Karpas-422 (cell line): ENCODE data around the gene TUT4. TPM values are rescaled to one million over a fixed set of nuclear protein-coding genes. Genes with fewer than 3 reads are reported as not detected.

Experiments used
- DNase-seq: peaks from one replicate; pipeline ENCODE4 v3.0.0-alpha.2; 2015
- H2AFZ ChIP-seq: fragments of 200-600 bp; sonication (generic); 2 replicates; pipeline ENCODE4 v1.6.1; 2014; ENCODE audit warnings: antibody characterized with exemption, low read length, mixed read lengths
- H3K27ac ChIP-seq: fragments of 200-600 bp; sonication (generic); 2 replicates; pipeline ENCODE4 v1.5.1; 2014; ENCODE audit warnings: mild to moderate bottlenecking, low read length, moderate library complexity
- H3K27me3 ChIP-seq: fragments of 200-600 bp; sonication (generic); 2 replicates; pipeline ENCODE4 v1.6.1; 2014; ENCODE audit warnings: low read length, mixed read lengths
- H3K36me3 ChIP-seq: fragments of 200-600 bp; sonication (generic); 2 replicates; pipeline ENCODE4 v1.6.1; 2014; ENCODE audit warnings: low read length, mixed read lengths; ENCODE audit not compliant: insufficient read depth
- H3K4me1 ChIP-seq: fragments of 200-600 bp; sonication (generic); 2 replicates; pipeline ENCODE4 v1.6.1; 2014; ENCODE audit warnings: mild to moderate bottlenecking, low read length, mixed read lengths
- H3K4me2 ChIP-seq: fragments of 200-600 bp; sonication (generic); 2 replicates; pipeline ENCODE4 v1.6.1; 2014; ENCODE audit warnings: low read length, low read depth, mild to moderate bottlenecking; ENCODE audit not compliant: poor library complexity, severe bottlenecking
- H3K4me3 ChIP-seq: fragments of 200-600 bp; sonication (generic); 2 replicates; pipeline ENCODE4 v1.5.1; 2014; ENCODE audit warnings: mild to moderate bottlenecking, antibody characterized with exemption, low read length, mixed read lengths
- H3K79me2 ChIP-seq: fragments of 200-600 bp; sonication (generic); 2 replicates; pipeline ENCODE4 v1.6.1; 2014; ENCODE audit warnings: mild to moderate bottlenecking, low read length, mixed read lengths
- H3K9ac ChIP-seq: fragments of 200-600 bp; sonication (generic); 2 replicates; pipeline ENCODE4 v1.6.0; 2014; ENCODE audit warnings: low read length
- H3K9me2 ChIP-seq: fragments of 200-600 bp; sonication (generic), shearing (Covaris generic); replicated peaks from 2 replicates; pipeline ENCODE4 v1.6.0; 2014; ENCODE audit warnings: mild to moderate bottlenecking, low read length, moderate library complexity; ENCODE audit not compliant: insufficient read depth
- H3K9me3 ChIP-seq: fragments of 300-700, 200-600 bp; sonication (generic); 2 replicates; pipeline ENCODE4 v1.6.1; 2014; ENCODE audit warnings: low read length, mixed read lengths
- H4K20me1 ChIP-seq: fragments of 200-600 bp; sonication (generic); 2 replicates; pipeline ENCODE4 v1.6.1; 2014; ENCODE audit warnings: mild to moderate bottlenecking, antibody characterized with exemption, low read length, low read depth; ENCODE audit not compliant: insufficient read depth
- total RNA-seq: library from RNA; depleted of rRNA; stranded (reverse); fragments of >200 nt; shearing (Covaris generic); gene quantifications from 2 replicates; pipeline ENCODE4 v1.2.3, GENCODE V29; 2014; ENCODE audit warnings: low replicate concordance; rRNA removed

TUT4 gene
- total RNA-seq, 1 experiment from 2014 or later = 97.8 TPM

DNA sequence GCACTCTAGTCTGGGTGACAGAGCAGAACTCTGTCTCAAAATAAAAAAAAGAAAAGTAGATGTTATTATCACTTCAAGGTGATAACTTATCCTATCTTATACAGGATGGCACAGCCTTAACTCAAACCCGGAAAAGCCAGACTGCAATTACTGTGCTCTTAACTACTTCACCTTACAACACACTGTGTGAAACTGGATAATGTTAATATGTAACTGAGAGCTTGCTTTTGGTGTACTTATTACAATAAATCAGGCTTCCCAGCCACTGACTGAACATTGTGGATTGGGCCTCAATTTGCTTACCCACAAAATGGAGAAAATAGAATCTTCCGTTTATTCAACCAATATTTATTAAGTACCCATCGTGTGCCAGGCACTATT lies 150.0 kb downstream of the TUT4 start:
- Histone ChIP-seq H3K27ac (peak overlapping the region; percentile 64), H3K79me2 (peaks cover 80% of the 10 kb centered on the region), H4K20me1 (no peaks in the 10 kb centered on the region), H3K9ac (peak overlapping the region; percentile 88), H3K27me3 (no peaks in the 10 kb centered on the region), H3K36me3 (peaks cover 34% of the 10 kb centered on the region), H3K4me1 (peaks cover 27% of the 10 kb centered on the region), H2AFZ (no peak overlapping the region), H3K4me2 (peak overlapping the region; percentile 75), H3K4me3 (peak overlapping the region; percentile 83), H3K9me3 (no peaks in the 10 kb centered on the region), H3K9me2 (no peaks in the 10 kb centered on the region)
- no peak for DNase-seq

DNA sequence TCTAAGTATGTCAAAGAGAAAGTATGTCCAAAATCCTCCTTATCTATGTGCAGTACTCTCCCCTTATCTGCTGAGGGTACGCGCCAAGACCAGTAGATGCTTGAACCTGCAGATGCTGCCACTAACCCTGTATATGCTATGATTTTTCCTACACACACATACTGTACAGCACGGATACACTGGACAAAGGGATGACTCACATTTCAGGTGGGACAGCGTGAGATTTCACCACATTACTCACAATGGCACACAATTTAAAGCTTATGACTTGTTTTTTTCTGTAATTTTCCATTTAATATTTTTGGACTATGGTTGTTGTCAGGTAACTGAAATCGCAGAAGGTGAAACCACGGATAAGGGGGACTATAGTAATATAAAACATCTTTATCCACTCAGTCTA lies 152.8 kb downstream of the TUT4 start:
- Histone ChIP-seq H3K79me2 (peaks cover 74% of the 10 kb centered on the region), H3K9me2 (no peaks in the 10 kb centered on the region), H2AFZ (no peak overlapping the region), H3K36me3 (peaks cover 46% of the 10 kb centered on the region), H3K27me3 (no peaks in the 10 kb centered on the region), H3K4me3 (no peak overlapping the region), H3K9ac (no peak overlapping the region), H3K27ac (no peak overlapping the region), H4K20me1 (no peaks in the 10 kb centered on the region), H3K9me3 (no peaks in the 10 kb centered on the region), H3K4me1 (peaks cover 14% of the 10 kb centered on the region), H3K4me2 (no peak overlapping the region)
- no peak for DNase-seq

DNA sequence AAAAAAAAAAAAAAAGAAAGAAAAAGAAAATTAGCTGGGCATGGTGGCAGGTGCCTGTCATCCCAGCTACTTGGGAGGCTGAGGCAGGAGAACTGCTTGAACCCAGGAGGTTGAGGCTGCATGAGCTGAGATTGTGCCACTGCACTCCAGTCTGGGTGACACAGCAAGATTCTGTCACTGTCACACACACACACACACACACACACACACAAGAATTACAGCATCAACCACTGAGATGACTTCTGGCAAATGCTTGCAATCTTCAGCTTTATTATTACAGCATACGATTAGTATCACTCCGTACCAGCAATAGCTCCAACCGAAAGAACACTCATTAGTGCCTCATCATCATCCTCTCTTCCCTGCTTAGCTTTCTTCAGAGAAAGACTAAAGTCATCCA lies 153.3 kb downstream of the TUT4 start:
- peaks cover 73% of the 10 kb centered on the region for H3K79me2 ChIP-seq
- H3K36me3 ChIP-seq = peaks cover 51% of the 10 kb centered on the region
- H3K9ac ChIP-seq = no peak overlapping the region
- no peak overlapping the region for H2AFZ ChIP-seq
- no peak overlapping the region for H3K27ac ChIP-seq
- no peaks in the 10 kb centered on the region for H3K9me2 ChIP-seq
- DNase-seq = no peak
- H3K4me3 ChIP-seq = no peak overlapping the region
- H3K4me2 ChIP-seq = no peak overlapping the region
- no peaks in the 10 kb centered on the region for H4K20me1 ChIP-seq
- H3K27me3 ChIP-seq = no peaks in the 10 kb centered on the region
- peaks cover 14% of the 10 kb centered on the region for H3K4me1 ChIP-seq
- H3K9me3 ChIP-seq = no peaks in the 10 kb centered on the region

DNA sequence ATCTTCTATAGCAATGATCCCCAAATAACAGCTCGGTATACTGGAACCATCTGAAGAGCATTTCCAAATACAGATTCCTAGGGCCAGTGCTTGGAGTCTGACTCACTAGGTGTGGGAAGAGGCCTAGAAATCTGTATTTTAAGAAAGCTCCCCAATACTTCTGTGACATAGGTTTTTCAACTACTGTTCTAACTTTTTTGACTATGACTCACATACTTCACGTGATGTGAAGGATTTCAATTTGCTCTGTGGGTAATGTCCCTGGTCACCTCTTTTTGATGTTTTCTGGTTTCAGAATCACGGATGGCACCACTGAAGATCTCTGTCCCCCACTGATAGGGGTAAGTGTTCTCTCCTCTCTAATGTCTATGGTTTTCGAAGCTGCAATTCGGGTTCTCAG lies 159.7 kb downstream of the TUT4 start:
- no peaks in the 10 kb centered on the region for H3K9me3 ChIP-seq
- no peak overlapping the region for H3K4me2 ChIP-seq
- H3K4me1 ChIP-seq = no peaks in the 10 kb centered on the region
- no peak overlapping the region for H3K27ac ChIP-seq
- H3K27me3 ChIP-seq = no peaks in the 10 kb centered on the region
- H3K9me2 ChIP-seq = no peaks in the 10 kb centered on the region
- no peaks in the 10 kb centered on the region for H4K20me1 ChIP-seq
- H3K79me2 ChIP-seq = peaks cover 41% of the 10 kb centered on the region
- no peak overlapping the region for H3K4me3 ChIP-seq
- H3K36me3 ChIP-seq = peaks cover 57% of the 10 kb centered on the region
- H2AFZ ChIP-seq = no peak overlapping the region
- no peak for DNase-seq
- H3K9ac ChIP-seq = no peak overlapping the region

DNA sequence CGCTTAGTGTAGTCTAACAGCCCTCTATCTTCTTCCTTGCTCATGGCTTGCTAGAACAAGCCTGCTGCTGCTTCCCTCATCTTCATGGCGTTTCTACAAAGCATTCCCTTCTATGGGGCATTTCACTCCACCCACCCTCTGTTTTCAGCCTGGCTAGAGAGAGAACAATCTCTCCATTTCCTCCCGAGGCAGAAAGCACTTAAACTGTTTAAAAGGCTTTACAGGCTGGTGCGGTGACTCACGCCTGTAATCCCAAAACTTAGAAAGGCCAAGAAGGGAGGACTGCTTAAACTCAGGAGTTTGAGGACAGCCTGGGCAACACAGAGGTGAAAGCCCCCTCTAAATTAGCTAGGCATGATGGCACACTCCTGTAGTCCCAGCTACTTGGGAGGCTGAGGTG lies 166.4 kb downstream of the TUT4 start:
- peaks cover 58% of the 10 kb centered on the region; the same call in 1 of the 2 replicates for H3K36me3 ChIP-seq
- H3K9ac ChIP-seq = no peak overlapping the region
- H3K27me3 ChIP-seq = no peaks in the 10 kb centered on the region
- no peak overlapping the region for H2AFZ ChIP-seq
- no peak for DNase-seq
- H3K4me2 ChIP-seq = no peak overlapping the region
- no peaks in the 10 kb centered on the region for H3K4me1 ChIP-seq
- H3K79me2 ChIP-seq = peaks cover 10% of the 10 kb centered on the region
- H3K4me3 ChIP-seq = no peak overlapping the region
- H3K9me2 ChIP-seq = no peaks in the 10 kb centered on the region
- H3K27ac ChIP-seq = no peak overlapping the region
- H3K9me3 ChIP-seq = no peaks in the 10 kb centered on the region
- H4K20me1 ChIP-seq = no peaks in the 10 kb centered on the region

DNA sequence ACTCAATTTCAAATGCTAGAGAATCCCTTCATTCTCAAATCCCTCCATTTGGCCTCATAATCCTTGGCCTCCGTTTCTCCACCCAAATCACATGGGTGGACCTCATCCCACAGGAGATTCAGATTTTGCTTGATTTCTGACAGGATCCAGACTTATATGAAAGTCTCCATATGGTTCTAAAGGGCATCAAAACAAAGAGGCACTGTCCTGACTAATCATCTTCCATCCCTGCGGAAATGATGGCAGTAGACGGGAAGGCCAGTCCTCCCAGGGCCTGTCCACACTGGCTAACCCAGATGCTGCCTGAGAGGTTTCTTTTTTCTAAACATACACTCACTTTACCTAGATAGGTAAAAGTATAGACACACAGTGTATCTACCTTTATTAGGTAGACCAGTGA lies 167.5 kb downstream of the TUT4 start:
- no peak for DNase-seq
- Histone ChIP-seq H3K9me2 (no peaks in the 10 kb centered on the region), H3K4me2 (no peak overlapping the region), H3K4me1 (no peaks in the 10 kb centered on the region), H3K27ac (no peak overlapping the region), H3K79me2 (peaks cover 7% of the 10 kb centered on the region), H3K9me3 (no peaks in the 10 kb centered on the region), H3K36me3 (peaks cover 68% of the 10 kb centered on the region; the same call in 1 of the 2 replicates), H3K4me3 (no peak overlapping the region), H4K20me1 (no peaks in the 10 kb centered on the region), H3K27me3 (no peaks in the 10 kb centered on the region), H2AFZ (no peak overlapping the region), H3K9ac (no peak overlapping the region)

Other genes with a start within 250 kb of the TUT4 start
- 17.4 and 20.1 TPM in 2 replicates for gene CC2D1B, start 186.9 kb downstream of the TUT4 start, total RNA-seq
- 9.9 and 14.6 TPM in 2 replicates for gene ORC1, start 148.7 kb downstream of the TUT4 start, total RNA-seq
- gene PRPF38A, start 148.5 kb downstream of the TUT4 start, total RNA-seq = 17.1 and 26.3 TPM in 2 replicates
- 90.5 and 90.8 TPM in 2 replicates for gene GPX7, start 49.3 kb upstream of the TUT4 start, total RNA-seq
- not detected in 2 replicates for gene SHISAL2A, start 80.1 kb upstream of the TUT4 start, total RNA-seq
- 10.8 and 11.3 TPM in 2 replicates for gene COA7, start 145.3 kb upstream of the TUT4 start, total RNA-seq
- gene ZYG11B, start 173.4 kb upstream of the TUT4 start, total RNA-seq = 10.8 and 25.6 TPM in 2 replicates